Stimulated activated memory B cell treated with anti-CD40 and anti-IgM and Interleukin-4, amounts not matched to agents 10 μg/mL and 1 μg/mL and 100 μg/mL, for 72 hours (primary cell): Measurements from ENCODE around the gene PDE4B.
"Not testable (repeated sequence)": the region's sequence is repeated elsewhere in the genome, so short reads cannot be mapped to it uniquely, and the experiment has no call there.

Experiments
- ATAC-seq: fragments of 150-1000 bp; cut with Tn5 transposase; 2 replicates; pipeline ENCODE4 v1.10.0; 2021
- H3K27ac Mint-ChIP-seq: one replicate; pipeline ENCODE4 v1.8.0; 2022; ENCODE audit warnings: mild to moderate bottlenecking, mixed read lengths
- H3K27me3 Mint-ChIP-seq: one replicate; pipeline ENCODE4 v1.8.0; 2022; ENCODE audit warnings: mixed read lengths
- H3K36me3 Mint-ChIP-seq: one replicate; pipeline ENCODE4 v1.8.0; 2022; ENCODE audit warnings: mixed read lengths
- H3K4me1 Mint-ChIP-seq: one replicate; pipeline ENCODE4 v1.8.0; 2022; ENCODE audit warnings: mixed read lengths
- H3K4me3 Mint-ChIP-seq: one replicate; pipeline ENCODE4 v1.8.0; 2022; ENCODE audit warnings: mild to moderate bottlenecking, moderate library complexity, mixed read lengths
- H3K9me3 Mint-ChIP-seq: one replicate; pipeline ENCODE4 v1.8.0; 2022; ENCODE audit warnings: mixed read lengths

PDE4B gene

DNA sequence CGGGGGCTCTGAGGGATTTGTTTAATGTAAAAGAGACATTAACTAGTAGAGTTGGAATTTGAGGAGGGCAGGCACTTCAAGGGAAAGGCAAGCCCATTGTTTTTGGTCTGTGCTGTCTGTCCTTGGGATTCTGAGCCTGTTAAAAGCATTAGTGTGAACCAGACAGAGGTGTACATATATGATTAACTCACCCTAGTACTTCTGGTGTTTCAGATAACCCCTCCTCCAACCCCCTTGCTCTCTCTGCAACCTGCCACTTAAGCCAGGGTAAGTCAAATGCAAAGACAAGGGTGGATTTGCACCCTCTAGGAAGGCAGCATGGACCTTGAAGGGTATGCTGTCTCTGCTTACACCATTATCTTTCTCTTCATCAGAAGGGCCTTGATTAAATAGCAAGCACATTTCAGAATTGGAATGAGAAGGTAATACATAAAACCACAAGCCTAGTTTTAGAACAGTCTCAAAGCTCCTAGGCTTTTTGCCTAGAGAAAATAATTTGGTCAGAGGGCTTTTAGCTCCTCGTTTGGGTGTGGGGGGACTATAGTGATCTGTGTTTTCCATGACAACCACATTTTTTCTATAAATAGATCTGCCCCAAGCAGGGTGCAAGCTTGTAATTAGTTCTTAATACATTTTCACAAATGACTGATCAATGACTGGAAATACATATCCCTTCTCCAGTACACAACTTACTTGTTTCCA is 620.6 kb downstream of the PDE4B start:
- peaks cover 25% of the 10 kb centered on the region for H3K4me1 Mint-ChIP-seq
- no peak overlapping the region for H3K4me3 Mint-ChIP-seq
- no peaks in the 10 kb centered on the region for H3K27me3 Mint-ChIP-seq
- ATAC-seq: no peak
- H3K9me3 Mint-ChIP-seq: peaks cover 26% of the 10 kb centered on the region
- peaks cover 28% of the 10 kb centered on the region for H3K36me3 Mint-ChIP-seq
- no peak overlapping the region for H3K27ac Mint-ChIP-seq

DNA sequence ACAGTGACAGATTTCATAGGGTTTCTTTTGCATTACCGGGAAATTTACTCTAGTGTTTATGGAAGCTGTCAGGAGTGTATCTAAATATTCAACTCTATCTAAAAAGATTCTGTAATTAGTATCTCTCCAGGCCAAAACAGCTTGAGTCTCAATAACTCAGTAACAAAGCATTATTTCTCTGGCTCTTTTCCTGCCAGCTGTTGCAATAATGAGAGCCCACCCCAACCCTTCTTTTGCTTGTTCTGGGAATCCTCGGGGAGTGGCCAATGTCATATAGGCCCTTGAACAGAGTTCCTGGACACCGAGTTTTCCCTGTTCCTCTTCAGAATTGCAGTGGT is 621.1 kb downstream of the PDE4B start:
- H3K27me3 Mint-ChIP-seq: no peaks in the 10 kb centered on the region
- no peak overlapping the region for H3K27ac Mint-ChIP-seq
- no peak overlapping the region for H3K4me3 Mint-ChIP-seq
- peaks cover 26% of the 10 kb centered on the region for H3K36me3 Mint-ChIP-seq
- H3K4me1 Mint-ChIP-seq: peaks cover 24% of the 10 kb centered on the region
- ATAC-seq: no peak
- peaks cover 31% of the 10 kb centered on the region for H3K9me3 Mint-ChIP-seq

GRCh38 chr1:66415281-66415680 is 622.6 kb downstream of the PDE4B start:
- Mint-ChIP-seq H3K27me3 (no peaks in the 10 kb centered on the region), H3K36me3 (peaks cover 15% of the 10 kb centered on the region), H3K4me1 (peaks cover 19% of the 10 kb centered on the region), H3K9me3 (peaks cover 28% of the 10 kb centered on the region), H3K4me3 (no peak overlapping the region), H3K27ac (no peak overlapping the region)
- no peak for ATAC-seq

GRCh38 chr1:66415866-66416265 is 623.2 kb downstream of the PDE4B start:
- no peak for ATAC-seq
- Mint-ChIP-seq H3K4me1 (peaks cover 15% of the 10 kb centered on the region), H3K27me3 (no peaks in the 10 kb centered on the region), H3K4me3 (no peak overlapping the region), H3K27ac (no peak overlapping the region), H3K36me3 (peaks cover 14% of the 10 kb centered on the region), H3K9me3 (peaks cover 27% of the 10 kb centered on the region)

DNA sequence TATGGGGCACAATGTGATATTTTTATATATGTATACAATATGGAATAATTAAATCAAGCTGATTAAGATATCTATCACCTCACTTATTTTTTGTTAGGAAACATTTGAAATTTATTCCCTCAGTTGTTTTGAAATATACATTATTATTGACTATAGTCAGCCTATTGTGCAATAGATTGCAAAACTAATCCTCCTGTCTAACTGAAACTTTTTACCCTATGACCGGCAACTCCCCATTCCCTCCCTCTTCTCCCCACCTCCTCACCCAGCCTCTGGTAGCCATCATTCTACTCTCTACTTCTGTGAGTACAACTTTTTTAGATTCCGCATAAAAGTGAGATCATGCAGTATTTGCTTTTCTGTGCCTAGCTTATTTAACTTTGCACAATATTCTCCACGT is 623.6 kb downstream of the PDE4B start:
- H3K27me3 Mint-ChIP-seq: no peaks in the 10 kb centered on the region
- H3K36me3 Mint-ChIP-seq: peaks cover 9% of the 10 kb centered on the region
- no peak for ATAC-seq
- no peak overlapping the region for H3K4me3 Mint-ChIP-seq
- H3K27ac Mint-ChIP-seq: no peak overlapping the region
- peaks cover 26% of the 10 kb centered on the region for H3K9me3 Mint-ChIP-seq
- peaks cover 11% of the 10 kb centered on the region for H3K4me1 Mint-ChIP-seq

DNA sequence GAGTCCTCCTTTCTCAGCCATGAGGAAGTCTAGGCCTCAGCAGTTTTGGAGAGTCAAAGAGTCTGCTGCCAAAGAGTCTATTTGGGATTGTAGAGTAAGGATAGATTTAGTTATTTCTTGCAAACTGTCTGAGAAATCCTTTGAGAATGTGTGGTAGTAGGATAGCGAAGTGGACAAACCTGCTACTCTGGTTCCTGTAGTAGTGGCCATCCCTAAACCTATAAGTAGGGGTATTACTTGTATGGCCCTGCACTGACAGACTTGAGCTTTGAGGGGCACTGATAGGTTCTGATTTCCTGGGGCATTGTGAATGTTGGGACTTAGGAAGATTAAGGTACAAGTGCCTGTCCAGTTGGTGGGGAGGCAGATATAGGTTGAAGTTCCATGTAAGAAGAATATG is 625.3 kb downstream of the PDE4B start:
- Mint-ChIP-seq H3K36me3 (peaks cover 8% of the 10 kb centered on the region), H3K27me3 (no peaks in the 10 kb centered on the region), H3K4me3 (no peak overlapping the region), H3K9me3 (peaks cover 24% of the 10 kb centered on the region), H3K4me1 (peaks cover 7% of the 10 kb centered on the region), H3K27ac (no peak overlapping the region)
- no peak for ATAC-seq

DNA sequence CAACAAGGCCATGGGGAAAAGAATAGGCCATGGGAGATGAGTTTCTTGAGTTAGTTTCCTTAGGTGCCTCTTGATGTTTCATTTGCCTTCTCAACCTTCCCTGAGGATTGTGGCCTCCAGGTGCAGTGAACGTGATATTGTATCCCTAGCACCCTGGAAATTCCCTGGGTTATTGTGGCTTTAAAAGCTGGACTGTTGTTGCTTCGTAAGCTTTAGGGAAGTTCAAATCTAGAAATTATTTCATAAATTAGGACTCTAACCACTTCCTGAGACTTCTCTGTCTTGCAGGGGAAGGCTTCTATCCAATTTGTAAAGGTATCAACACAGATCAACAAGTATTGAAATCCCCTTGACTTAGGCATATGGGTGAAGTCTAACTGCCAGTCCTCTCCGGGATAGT is 627.5 kb downstream of the PDE4B start:
- H3K36me3 Mint-ChIP-seq, H3K27ac Mint-ChIP-seq, H3K27me3 Mint-ChIP-seq, ATAC-seq, H3K4me1 Mint-ChIP-seq, H3K4me3 Mint-ChIP-seq: not testable (repeated sequence)
- H3K9me3 Mint-ChIP-seq: peaks cover 24% of the 10 kb centered on the region

DNA sequence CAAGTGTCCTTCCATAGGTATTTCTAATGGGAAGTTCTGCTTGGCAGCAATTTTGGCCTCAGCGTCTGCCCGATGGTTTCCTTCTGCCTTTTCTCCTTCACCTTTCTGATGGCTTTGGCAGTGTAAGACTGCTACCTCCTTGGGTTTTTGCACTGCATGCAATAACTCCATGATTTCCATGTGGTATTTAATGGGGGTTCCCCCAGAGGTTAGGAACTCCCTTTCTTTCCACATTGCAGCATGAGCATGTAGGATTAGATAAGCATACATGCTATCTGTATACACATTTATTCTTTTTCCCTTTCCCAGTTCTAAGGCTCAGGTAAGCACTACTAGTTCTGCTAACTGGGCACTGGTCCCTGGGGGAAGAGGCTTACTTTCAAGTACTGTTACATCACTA is 628.2 kb downstream of the PDE4B start:
- not testable (repeated sequence) for H3K27me3 Mint-ChIP-seq, H3K4me1 Mint-ChIP-seq, H3K36me3 Mint-ChIP-seq, H3K4me3 Mint-ChIP-seq, ATAC-seq, H3K27ac Mint-ChIP-seq
- H3K9me3 Mint-ChIP-seq: peaks cover 21% of the 10 kb centered on the region

DNA sequence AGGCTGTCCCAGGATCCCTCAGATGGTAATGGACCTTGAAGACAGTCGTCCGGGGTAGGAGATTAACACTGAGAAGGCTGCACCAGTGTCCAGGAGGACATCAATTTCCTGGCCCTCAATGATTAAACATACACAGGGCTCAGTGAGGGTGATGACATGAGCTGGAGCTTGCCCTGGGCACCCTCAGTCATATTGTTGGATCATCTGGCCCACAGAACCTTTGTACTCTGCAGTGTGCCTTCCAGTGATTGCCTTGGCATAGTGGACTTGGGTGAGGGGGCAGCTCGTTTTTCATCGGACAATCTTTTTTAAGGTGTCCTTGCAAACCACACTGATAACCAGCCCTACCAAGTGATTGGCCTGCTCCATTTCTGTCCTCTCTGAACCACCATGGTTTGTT is 630.1 kb downstream of the PDE4B start:
- no peak for ATAC-seq
- Mint-ChIP-seq H3K4me3 (no peak overlapping the region), H3K27ac (no peak overlapping the region), H3K27me3 (no peaks in the 10 kb centered on the region), H3K36me3 (peaks cover 8% of the 10 kb centered on the region), H3K4me1 (peaks cover 10% of the 10 kb centered on the region), H3K9me3 (peaks cover 15% of the 10 kb centered on the region)
